PC-3 (cell line): Measurements from ENCODE around the gene SYTL1.

Experiments
- CTCF ChIP-seq: fragments of 300-600 bp; sonication (generic); conservative IDR thresholded peaks from 2 replicates; pipeline ENCODE4 v1.5.1; 2017; ENCODE audit warnings: antibody characterized with exemption, low read depth, mild to moderate bottlenecking, low read length
- EZH2 ChIP-seq: fragments of 300-600 bp; sonication (generic); IDR thresholded peaks from one replicate; pipeline ENCODE4 v1.6.1; 2017; ENCODE audit warnings: antibody characterized with exemption, mild to moderate bottlenecking, low read length; ENCODE audit not compliant: unreplicated experiment
- EZH2phosphoT487 ChIP-seq: fragments of 300-600 bp; sonication (generic); IDR thresholded peaks from 2 replicates; pipeline ENCODE4 v1.6.1; 2018; ENCODE audit warnings: mild to moderate bottlenecking, antibody characterized with exemption, low read length, borderline replicate concordance

GRCh38 chr1:27394282-27394658 lies 52.4 kb downstream of the SYTL1 start:
- TF ChIP-seq EZH2 (no peak), CTCF (no peak), EZH2phosphoT487 (no peak)
